NCI-H774 (cell line): ENCODE results near the gene FKBP2.
"Not testable (repeated sequence)": the region's sequence is repeated elsewhere in the genome, so short reads cannot be mapped to it uniquely, and the experiment has no call there.

Experiments used
- DNase-seq: peaks from one replicate; lab custom pipeline; 2025; lab: John Stamatoyannopoulos, UW

The FKBP2 gene

DNA sequence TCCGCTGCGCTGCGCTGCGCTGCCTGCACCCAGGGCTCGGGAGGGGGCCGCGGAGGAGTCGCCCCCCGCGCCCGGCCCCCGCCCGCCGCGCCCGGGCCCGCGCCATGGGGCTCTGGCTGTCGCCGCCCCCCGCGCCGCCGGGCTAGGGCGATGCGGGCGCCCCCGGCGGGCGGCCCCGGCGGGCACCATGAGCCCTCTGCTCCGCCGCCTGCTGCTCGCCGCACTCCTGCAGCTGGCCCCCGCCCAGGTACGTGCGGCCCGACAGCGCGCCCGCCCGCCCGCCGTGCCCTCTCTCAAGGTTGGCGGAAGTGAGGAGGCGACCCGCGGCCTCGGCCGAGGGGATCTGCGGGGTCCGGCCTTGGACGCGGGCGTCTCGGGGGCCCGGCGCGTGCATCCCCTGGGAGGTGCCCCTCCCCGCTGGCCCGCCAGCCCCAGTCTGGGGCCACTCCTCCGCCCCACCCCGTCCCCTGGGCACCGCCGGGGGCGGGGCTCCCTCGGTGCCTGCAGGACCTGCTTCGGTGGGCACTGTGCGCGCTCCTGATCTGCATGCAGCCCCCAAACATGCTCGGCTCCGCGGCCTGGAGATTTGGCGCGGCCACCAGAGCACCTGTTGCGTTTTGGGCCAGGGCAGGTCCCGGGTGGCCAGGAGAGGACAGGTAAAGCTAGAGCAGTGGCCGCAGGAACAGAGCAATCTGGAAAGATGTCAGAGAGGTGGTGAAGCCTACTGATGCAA, 6.1 kb upstream of the FKBP2 start:
- peak; percentile 47 for DNase-seq

DNA sequence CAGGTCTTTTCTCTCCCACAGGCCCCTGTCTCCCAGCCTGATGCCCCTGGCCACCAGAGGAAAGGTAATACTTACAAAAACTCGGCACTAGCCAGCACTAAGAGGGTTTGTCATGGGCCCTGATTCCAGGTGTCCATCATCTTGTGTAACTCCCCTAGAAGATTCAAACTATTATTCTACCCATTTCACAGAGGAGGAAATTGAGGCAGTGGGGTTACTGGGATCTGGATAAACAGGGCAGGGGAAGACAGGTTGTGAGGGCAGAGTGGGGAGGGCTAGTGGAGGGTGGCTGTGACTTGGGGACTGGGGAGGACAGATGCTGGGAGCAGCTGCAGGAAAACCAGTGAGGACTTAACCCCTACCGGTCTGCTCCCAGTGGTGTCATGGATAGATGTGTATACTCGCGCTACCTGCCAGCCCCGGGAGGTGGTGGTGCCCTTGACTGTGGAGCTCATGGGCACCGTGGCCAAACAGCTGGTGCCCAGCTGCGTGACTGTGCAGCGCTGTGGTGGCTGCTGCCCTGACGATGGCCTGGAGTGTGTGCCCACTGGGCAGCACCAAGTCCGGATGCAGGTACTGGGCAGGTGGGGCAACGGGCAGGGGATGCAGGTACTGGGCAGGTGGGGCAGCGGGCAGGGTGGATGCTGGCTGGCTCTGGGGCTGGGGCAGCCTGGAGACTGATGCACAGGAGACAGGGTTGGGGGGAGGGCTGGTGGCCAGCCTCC, 5.3 kb upstream of the FKBP2 start:
- no peak for DNase-seq

DNA sequence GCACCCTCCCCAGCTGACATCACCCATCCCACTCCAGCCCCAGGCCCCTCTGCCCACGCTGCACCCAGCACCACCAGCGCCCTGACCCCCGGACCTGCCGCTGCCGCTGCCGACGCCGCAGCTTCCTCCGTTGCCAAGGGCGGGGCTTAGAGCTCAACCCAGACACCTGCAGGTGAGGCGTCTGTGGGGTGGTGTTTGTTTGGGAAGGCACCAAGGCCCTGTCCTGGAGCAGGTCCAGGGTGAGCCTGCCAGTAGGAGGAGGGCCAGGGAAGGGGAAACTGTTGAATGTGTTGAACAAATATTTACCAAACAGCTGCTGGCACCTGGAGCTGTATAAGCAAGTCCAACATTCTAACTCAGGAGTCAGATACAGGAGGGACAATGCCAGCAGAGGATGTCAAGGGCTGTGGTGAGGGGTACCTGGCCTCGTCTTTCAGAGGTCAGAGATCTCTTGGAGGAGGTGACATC, 3.4 kb upstream of the FKBP2 start:
- peak; percentile 98 for DNase-seq

DNA sequence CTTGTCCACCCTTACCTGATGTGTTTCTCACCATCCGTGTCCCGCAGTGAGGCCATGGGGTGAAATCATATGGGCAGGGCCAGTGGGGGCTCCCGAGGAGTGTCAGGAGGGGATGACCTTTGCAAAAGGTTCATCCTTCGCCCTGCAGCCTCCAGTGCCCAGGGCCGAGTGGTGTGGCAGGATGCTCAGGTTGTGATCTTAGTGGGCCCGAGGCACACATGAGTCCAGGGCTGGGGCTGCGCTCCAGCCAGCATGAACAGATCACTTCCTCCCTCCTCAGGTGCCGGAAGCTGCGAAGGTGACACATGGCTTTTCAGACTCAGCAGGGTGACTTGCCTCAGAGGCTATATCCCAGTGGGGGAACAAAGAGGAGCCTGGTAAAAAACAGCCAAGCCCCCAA, 2.8 kb upstream of the FKBP2 start:
- DNase-seq, result peak; percentile 16

DNA sequence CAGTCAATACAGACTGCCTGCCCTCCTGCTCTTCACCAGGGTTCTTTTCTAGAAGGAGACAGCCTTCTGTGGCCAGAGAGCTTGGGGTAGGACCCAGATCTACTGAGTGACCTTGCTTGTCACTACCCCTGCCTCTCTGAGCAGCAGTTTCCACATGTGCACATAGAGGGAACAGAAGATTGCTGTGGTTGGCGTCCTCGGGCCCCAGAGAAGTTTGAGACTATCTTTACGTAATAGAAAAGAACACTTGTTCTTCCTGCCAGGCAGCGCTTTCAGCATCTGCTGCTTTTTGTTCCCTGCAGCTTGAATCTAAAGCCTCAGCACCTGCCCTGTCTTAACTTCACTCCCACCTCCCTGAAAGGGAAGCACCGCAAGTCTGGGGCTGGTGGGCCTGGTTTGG, 1.9 kb upstream of the FKBP2 start:
- no peak for DNase-seq

DNA sequence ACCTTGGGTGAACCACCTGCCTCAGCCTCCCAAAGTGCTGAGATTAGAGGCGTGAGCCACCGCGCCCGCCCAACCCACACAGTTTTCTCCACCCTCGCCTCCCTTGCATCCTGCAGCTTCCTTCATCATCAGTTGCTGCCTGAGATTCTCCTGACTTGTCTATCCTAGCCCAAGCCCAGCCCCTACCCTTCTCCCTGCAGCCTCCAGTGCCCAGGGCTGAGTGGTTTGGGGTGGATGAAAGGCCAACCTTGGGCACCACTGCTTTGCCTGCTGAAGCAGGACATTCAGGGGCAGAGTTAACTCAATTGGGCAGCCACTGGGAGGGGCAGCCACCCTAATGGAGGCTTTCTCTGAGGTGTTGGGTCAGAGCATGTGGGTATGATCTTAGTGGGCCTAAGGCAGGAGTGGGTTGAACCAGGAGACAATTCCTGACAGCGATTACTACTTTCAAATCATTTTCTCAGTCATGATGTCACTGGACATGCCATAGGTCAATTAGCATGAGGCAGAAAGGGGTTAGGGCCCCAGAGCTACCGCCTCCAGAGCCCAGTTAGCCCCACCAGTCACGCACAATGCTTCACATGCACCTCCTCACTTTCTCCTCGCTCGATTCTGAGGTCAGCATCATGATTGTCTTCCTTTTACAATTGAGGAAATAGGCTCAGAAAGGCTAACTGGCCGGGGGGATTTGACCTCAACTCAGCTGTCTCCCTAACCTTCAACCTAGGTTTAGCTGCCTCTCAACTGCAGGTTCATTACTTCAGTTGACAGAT, 1.0 kb upstream of the FKBP2 start:
- DNase-seq, result no peak

DNA sequence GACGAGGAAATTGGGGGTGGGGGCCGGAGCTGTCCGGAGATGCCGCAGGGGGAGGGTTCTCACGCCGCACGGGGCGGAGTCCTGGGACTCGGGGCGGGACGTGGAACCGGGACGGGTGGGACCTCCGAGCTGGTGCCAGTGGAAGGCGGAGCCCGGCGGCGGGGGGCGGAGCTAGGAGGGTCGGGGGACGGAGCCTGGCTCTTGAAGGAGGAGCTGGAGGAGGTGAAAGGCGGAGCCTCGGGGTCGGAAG, 271 bp downstream of the FKBP2 start:
- DNase-seq, result peak; percentile 99

DNA sequence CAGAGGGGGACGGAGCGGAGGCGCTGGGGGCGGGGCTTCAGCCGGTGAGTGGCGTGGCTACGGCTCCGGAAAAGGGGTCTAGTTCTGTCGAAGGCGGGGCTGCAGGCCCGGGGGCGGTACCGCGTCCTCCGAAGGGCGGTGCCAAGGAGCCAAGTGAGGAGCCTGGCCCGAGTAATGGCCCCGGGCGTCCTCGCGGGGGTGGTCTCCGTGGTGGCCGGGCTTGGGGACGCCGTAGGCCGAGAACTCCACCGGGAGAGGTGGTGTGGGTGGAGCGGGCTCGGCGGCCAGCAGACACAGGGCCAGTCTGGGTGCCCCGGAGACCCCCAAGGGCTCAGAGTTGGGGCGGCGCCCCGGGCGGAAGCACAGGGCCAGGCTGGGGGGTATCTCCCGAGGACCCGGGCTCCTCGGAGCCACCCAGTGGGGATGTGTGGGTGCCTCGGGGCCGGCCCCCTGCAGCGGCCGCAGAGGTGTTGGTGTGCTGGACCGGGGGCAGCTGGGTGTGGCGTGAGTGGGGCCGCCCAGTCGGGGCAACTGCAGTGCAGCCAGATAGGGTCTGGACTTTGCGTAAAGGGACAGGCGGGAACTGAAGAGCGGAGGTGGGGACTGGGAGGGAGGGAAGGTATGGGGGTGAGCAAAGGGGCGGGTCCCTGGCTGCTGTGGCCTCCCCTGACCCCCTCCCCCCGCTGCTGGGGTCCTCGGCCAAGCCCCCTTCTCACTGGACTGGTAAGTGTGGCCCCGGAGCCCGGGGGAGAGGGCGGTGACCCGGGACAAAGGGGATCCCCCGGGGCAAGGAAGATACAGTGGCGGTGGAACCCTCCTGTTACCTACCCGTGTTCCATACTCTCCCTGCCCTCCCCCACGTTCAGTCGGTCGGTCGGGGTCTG, 838 bp downstream of the FKBP2 start:
- peak; percentile 42 for DNase-seq

DNA sequence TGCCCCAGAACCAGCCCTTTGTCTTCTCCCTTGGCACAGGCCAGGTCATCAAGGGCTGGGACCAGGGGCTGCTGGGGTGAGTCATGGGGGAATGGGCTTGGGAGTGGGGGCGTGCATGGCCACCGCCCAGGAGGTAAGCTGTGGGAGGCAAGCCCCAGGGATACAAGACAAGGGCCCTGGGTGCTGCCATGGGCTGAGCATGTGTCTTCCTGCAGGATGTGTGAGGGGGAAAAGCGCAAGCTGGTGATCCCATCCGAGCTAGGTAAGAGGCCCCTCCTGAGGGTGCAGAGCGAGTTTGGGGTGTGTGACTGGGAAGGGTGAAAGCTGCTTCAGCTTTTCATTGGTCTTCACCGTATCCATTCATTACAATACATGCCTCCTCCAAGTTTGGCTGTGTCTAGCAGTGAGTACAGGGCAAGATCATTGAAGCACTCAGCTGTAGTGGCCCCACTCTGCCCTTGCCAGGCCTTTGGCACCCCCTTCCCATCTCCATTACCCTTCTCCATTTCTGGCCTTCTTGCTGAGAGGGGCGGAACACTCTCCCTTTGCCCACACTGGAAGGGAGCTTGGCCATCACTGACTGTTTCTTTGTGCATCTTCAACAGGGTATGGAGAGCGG, 2.5 kb downstream of the FKBP2 start:
- no peak for DNase-seq

DNA sequence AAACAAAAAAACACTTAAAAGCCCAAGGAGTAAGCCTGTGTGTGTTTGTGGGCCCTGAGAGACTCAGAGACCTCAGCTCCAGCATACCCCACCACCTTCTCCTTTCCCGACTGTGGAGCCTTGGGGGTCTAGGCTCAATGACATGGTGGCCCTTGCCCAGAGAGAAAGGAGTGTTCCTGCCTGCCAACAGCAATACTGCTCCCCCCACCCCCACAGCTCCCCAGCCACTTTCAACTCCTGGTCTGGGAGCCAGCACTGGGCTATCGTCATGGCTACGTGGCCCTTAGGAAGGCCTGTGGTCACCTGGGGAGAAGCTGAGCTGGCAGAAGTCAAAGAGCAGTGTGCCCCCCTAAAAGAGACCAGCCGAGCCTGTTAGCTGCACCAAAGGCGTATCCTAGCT, 3.2 kb downstream of the FKBP2 start:
- DNase-seq, result no peak

DNA sequence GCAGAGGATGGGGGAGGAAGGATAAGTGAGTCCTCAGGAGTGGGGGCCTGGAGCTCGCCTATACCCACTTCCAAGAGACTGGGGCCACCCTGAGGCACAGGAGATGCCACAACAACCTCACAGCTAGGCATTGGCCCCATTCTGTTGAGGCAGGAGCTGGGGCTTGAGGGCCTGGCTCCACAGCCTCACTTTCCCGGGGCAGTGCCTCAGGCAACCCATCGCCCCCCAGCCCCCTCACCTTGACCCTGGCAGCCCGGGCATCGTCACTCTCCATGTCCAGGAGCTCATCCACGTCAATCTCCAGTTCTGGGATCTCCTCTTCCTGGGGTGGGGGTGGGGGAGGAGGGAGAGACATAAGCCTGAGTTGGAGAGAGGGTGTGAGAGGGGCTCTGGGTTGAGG, 4.1 kb downstream of the FKBP2 start:
- no peak for DNase-seq

DNA sequence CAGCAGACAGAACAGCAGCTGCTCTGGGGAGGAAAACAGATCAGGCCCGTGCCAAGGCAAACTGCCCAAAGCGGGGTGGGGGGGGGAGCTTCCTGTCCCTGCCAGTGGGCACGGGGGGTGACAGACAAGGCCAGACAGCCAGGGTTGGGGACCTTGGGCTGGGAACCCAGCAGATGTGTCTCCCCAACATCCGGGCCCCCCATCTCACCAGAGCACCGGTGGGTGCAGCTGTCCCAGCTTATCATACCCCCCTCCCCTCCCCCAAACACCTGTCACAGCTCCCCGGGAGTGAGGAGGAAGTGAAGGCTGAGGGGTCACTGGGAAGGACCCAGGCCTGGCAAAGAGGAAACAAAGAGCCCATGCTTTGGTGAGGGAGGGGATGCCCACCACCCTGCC, 4.5 kb downstream of the FKBP2 start:
- DNase-seq, result peak; percentile 7

DNA sequence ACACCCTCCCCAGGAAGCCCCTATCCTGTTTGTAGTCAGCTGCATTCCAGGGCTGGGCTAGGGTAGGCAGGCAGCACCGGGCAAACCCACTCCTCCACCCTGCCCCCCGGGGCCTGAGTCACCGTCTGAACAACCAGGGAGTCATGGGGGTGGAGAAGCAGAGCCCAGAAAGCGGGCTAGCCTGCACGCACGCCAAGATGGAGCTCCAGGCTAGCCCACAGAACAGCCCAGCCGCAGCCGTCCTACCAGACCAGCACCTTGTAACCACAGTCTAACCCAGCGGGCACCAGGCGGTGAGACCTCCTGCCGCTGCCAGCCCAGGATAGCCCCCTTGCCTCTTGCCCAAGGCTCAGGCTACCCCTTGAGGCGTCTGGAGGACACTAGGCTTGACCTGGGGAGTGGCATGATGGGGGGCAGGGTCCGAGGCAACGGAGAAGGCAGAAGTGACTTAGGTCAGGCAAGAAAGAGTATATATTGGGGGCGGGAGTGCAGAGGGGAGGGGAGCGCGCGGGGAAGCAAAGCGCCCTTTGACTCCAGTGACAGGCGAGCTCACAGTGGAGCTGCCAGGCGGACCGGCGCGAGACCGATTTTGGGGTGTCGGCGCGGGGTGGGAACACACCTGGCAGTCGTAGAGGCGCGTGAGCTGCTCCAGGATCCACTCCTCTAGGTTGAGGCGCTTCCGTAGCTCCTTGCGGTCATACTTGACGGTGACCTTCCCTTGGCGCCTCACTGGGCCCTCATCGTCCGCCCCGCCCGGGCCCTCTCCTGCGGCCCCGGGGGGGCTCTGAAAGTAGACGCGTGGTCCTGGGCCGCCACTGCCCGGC, 5.1 kb downstream of the FKBP2 start:
- peak; percentile 21 for DNase-seq

DNA sequence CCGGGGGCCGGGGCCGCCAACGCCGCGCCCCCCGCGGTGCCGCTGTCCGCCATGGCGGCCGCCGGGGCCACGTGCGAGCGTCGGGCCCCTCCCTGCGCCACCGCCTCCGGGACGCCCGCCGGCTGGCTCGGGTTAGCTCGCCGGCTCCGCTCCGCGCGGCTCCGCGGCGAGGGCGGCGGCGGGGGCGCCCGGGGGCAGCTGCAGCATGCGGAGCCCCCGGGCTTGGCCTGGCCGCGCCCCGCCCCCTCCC, 5.7 kb downstream of the FKBP2 start:
- not testable (repeated sequence) for DNase-seq

DNA sequence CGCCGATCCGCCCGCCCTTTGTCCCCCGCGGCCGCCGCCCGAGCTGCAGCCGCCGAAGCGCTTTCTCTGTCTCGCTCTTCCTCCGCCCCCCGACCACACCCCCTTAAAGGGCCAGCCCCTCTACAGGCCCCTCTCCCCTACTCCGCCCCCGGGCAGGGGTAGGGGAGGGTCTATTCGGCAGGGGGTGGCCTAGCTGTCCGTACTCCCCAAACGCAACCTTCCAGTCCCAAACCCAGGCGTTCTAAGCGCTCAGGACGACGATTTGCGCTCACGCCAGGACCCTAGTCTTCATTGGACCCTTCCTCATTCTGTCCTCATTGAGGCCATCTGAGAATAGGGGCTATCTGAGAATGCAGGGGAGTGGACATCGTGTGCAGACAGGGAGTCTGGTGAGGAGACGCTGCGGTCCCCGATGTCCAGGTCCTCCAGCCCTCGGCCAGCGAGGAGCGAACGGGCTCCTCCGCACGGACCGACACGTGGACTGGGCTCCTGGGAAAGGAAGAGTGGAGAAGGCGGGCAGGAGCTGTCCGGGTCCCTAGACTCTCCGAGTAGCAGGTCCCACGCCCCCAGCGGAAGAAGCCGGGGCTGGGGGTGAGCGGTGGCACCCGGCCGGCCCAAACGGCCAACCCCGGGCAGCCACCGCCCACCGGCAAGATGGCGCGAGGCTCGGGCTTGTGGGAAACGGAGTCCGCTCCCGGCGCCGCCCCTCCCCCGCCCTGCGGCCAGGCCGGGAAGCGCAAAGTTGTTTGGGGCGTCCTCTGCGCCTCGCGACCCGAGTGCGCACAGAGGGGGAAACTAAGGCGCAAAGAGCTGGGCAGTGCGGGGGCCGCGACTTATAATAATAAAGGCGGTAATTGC, 6.2 kb downstream of the FKBP2 start, which contains the start of gene PPP1R14B:
PPP1R14B (minus strand) TSS at position 73 of the 858 bp plus-strand sequence. CDS start 270 bp downstream, outside the sequence.
- DNase-seq, result peak; percentile 82

DNA sequence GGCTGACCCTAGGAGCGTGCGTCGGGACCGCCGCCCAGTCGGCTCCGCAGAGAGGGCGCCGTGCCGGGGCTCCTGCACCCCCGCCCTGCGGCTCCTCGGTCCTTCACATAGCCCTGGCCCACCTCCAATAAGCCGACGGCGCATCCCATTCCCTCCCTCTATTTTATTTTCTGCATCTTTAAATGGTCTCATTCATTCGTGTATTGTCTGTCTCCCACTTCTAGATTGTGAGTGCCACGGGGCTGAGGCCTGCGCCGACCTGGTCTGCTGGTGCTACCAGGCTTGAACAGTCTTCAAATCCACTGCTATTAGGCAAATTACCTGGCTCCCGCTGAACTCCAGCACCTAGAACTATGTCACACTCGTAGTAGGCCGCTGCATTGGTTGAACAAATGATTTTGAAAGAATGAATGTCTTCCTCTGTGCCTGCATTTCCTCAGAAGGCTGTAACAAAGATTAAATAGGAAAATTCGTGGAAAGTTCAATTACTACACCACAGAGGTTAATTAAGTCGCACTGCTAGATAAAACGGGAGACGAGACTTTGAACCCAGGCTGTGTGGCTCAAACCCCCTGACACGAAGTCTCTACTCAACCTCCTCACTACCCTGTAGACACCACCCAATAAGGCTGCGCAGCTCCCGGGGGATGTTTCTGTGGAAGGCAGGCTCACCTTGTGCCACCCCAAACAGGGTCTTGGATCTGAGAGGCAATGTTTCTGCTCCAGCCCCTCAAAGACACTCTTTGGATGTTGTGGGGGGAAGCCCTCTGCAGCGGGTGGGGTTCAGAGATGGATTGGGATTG, 7.0 kb downstream of the FKBP2 start:
- DNase-seq, result no peak

DNA sequence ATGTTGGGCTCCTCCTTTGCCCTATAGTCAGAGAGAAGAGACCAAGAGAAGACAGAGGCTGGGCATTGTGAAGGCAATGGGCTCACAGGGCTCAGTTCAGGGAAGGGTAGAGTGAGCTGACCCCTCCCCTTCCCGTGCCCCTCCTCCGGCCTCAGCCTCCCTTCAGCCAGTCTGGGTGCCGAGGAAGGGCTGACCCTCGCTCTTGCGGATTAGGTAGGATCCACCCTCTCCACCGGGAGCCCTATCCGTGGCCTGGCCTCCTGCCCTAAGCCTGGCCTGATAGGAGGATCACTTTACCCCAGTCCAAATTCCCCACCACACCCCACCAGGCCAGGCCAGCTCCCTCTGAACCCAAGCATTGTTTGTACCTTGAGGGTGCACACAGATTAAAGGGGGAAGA, 7.7 kb downstream of the FKBP2 start:
- no peak for DNase-seq

DNA sequence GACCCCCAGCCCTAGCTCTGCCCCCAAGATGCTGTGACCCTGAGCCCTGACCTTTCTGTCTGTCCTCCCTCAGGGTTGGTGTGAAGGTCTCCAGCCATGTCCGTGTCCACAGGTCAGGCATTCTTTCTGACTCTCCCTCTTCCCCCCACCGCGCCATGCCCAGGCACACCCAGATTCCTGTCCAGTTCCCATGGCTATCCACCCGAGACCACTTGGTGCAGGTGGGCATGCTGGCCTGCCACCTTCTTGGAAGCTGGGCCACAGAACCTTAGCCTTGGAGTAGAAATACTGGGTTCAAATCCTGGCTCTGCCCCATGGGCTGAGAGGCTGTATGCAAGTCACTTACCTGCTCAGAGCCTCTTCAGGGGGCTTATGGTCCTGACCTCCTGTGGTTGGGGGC, 8.1 kb downstream of the FKBP2 start:
- no peak for DNase-seq
